SH-SY5Y (cell line): Measurements from ENCODE around the gene PPFIA4.

Experiments used
- GATA2 ChIP-seq: IDR thresholded peaks from 2 replicates; pipeline ENCODE4 v1.6.1; 2011; ENCODE audit warnings: mild to moderate bottlenecking, low read depth, low read length
- GATA3 ChIP-seq: IDR thresholded peaks from 2 replicates; pipeline ENCODE4 v1.6.1; 2011; ENCODE audit warnings: low read depth, mild to moderate bottlenecking, low read length, moderate library complexity

- TF ChIP-seq GATA2 (no peak), GATA3 (no peak)
Measured at GRCh38 chr1:203077367-203077766, 51.1 kb downstream of the PPFIA4 start.
